HFF-Myc (cell line): ENCODE measurements around the gene MED27.

Experiments
- DNase-seq: peaks from one replicate; pipeline ENCODE4 v3.0.0-alpha.2; 2011; ENCODE audit warnings: low read depth; ENCODE audit errors: extremely low read depth
- H3K4me3 ChIP-seq: replicated peaks from 2 replicates; pipeline ENCODE4 v1.5.1; 2011; ENCODE audit warnings: low read depth, mild to moderate bottlenecking, control low read depth, low read length
- CTCF ChIP-seq: IDR thresholded peaks from 2 replicates; pipeline ENCODE4 v1.5.1; 2012; ENCODE audit warnings: mild to moderate bottlenecking, low read depth, low read length, control low read depth; ENCODE audit errors: missing control alignments

Gene MED27

GRCh38 chr9:131880833-131881583, 198.7 kb downstream of the MED27 start:
- no peak overlapping the region for H3K4me3 ChIP-seq
- TF ChIP-seq CTCF = no peak
- no peak for DNase-seq

- DNase-seq = no peak
- no peak for TF ChIP-seq CTCF
- no peak overlapping the region for H3K4me3 ChIP-seq
Measured at GRCh38 chr9:131879911-131880290, 199.8 kb downstream of the MED27 start.

GRCh38 chr9:131879181-131879910, 200.3 kb downstream of the MED27 start:
- no peak for DNase-seq
- no peak overlapping the region for H3K4me3 ChIP-seq
- no peak for TF ChIP-seq CTCF

GRCh38 chr9:131876486-131876885, 203.2 kb downstream of the MED27 start:
- H3K4me3 ChIP-seq = no peak overlapping the region
- DNase-seq = no peak
- no peak for TF ChIP-seq CTCF

- peak; percentile 16 for DNase-seq
- no peak for TF ChIP-seq CTCF
- H3K4me3 ChIP-seq = no peak overlapping the region
Measured at GRCh38 chr9:131875828-131876485, 203.7 kb downstream of the MED27 start.

- DNase-seq = no peak
- TF ChIP-seq CTCF = no peak
- H3K4me3 ChIP-seq = no peak overlapping the region
Measured at GRCh38 chr9:131874916-131875670, 204.6 kb downstream of the MED27 start.
